ENCODE measurements around the gene GNAS.

DNA sequence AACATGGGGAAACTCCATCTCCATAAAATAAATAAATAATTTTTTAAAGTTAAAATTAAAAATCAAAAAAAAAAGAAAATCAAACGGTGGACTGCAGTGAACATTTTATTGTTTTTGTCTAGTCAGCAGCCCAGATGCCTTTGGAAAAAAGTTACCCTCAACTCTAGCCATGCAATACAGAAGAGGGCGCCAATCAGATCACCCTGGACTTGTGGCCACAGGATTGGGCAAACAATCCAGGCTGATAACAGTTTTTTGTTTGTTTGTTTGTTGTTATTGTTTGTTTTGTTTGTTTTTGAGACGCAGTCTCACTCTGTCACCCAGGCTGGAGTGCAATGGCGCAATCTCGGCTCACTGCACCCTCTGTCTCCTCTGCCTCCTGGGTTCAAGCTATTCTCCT, 98.1 kb downstream of the GNAS start:
- TF ChIP-seq, protein P1, sequence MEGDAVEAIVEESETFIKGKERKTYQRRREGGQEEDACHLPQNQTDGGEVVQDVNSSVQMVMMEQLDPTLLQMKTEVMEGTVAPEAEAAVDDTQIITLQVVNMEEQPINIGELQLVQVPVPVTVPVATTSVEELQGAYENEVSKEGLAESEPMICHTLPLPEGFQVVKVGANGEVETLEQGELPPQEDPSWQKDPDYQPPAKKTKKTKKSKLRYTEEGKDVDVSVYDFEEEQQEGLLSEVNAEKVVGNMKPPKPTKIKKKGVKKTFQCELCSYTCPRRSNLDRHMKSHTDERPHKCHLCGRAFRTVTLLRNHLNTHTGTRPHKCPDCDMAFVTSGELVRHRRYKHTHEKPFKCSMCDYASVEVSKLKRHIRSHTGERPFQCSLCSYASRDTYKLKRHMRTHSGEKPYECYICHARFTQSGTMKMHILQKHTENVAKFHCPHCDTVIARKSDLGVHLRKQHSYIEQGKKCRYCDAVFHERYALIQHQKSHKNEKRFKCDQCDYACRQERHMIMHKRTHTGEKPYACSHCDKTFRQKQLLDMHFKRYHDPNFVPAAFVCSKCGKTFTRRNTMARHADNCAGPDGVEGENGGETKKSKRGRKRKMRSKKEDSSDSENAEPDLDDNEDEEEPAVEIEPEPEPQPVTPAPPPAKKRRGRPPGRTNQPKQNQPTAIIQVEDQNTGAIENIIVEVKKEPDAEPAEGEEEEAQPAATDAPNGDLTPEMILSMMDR (IDR thresholded peaks at IDR 0.05; ENCODE audit: insufficient read depth, low read depth, low read length): no peak
- no peak for TF ChIP-seq EZH2 (IDR thresholded peaks at IDR 0.05; ENCODE audit: insufficient read depth, low read length)
